ENCODE data around the gene CRLF1.

Gene CRLF1

GRCh38 chr19:18603958-18604819 lies 2.4 kb downstream of the CRLF1 start:
- CTCF ChIA-PET, result interaction anchor here (1.1 kb wide), 1 partner anchor 73 kb away, joined by 6 read pairs; no protein-coding TSS in a partner anchor
- no peaks in the 10 kb centered on the region; the same call in 1 of the 2 replicates for H3K4me1 ChIP-seq (ENCODE audit: control insufficient read depth, insufficient read depth, low read length)
- POLR2A ChIA-PET, result interaction anchor here (1.1 kb wide), 1 partner anchor 15 kb away, joined by 8 read pairs; no protein-coding TSS in a partner anchor
- no peaks in the 10 kb centered on the region for H3K36me3 ChIP-seq (ENCODE audit: control insufficient read depth in 2 of 2, insufficient read depth in 1 of 2, low read length in 2 of 2)
- no peak overlapping the region for H3K4me3 ChIP-seq (ENCODE audit: low read depth, low read length)
- no peak overlapping the region for H3K27ac ChIP-seq (ENCODE audit: extremely low read depth, low read depth, low read length)
- H3K9me3 ChIP-seq (ENCODE audit: control insufficient read depth, insufficient read depth, low read depth, low read length), result no peaks in the 10 kb centered on the region
- TF ChIP-seq ZNF133 (tag by site-specific recombination; IDR thresholded peaks at IDR 0.05), result no peak
- TF ChIP-seq ZNF692 (tag by site-specific recombination; IDR thresholded peaks at IDR 0.05), result no peak
- no peak for TF ChIP-seq ZNF549 (tag by site-specific recombination; IDR thresholded peaks at IDR 0.05)
- no peak for TF ChIP-seq ZSCAN16 (tag by site-specific recombination; IDR thresholded peaks at IDR 0.05)
- no peak for TF ChIP-seq ZNF202 (tag by site-specific recombination; IDR thresholded peaks at IDR 0.05; ENCODE audit: borderline replicate concordance)
- TF ChIP-seq RBAK (tag by site-specific recombination; IDR thresholded peaks at IDR 0.05), result no peak
- peak; percentile 63 for TF ChIP-seq ZNF341 (tag by site-specific recombination; IDR thresholded peaks at IDR 0.05; ENCODE audit: low read depth)
- TF ChIP-seq ZNF311 (tag by site-specific recombination; IDR thresholded peaks at IDR 0.05; ENCODE audit: borderline replicate concordance), result no peak
- 0 out of 2 replicates have a peak, but pooled peaks have one; percentile 12 for TF ChIP-seq PATZ1 (tag by site-specific recombination; IDR thresholded peaks at IDR 0.05)
- TF ChIP-seq OVOL3 (tag by site-specific recombination; IDR thresholded peaks at IDR 0.05), result no peak
- TF ChIP-seq ZNF138 (tag by site-specific recombination; IDR thresholded peaks at IDR 0.05; ENCODE audit: borderline replicate concordance), result no peak
- TF ChIP-seq ZNF121 (tag by site-specific recombination; IDR thresholded peaks at IDR 0.05), result no peak
- no peak for TF ChIP-seq ZFP41 (tag by site-specific recombination; IDR thresholded peaks at IDR 0.05; ENCODE audit: borderline replicate concordance)
- no peak for TF ChIP-seq ZNF140 (tag by site-specific recombination; IDR thresholded peaks at IDR 0.05)
- no peak for TF ChIP-seq ELK4 (IDR thresholded peaks at IDR 0.05; ENCODE audit: borderline replicate concordance, low read depth, low read length)
- TF ChIP-seq ZBTB48 (tag by site-specific recombination; IDR thresholded peaks at IDR 0.05), result no peak
- TF ChIP-seq ZEB2 (tag by site-specific recombination; IDR thresholded peaks at IDR 0.05), result no peak
- TF ChIP-seq BCL11B (tag by site-specific recombination; IDR thresholded peaks at IDR 0.05; ENCODE audit: low read depth), result no peak
- no peak for TF ChIP-seq SP2 (tag by site-specific recombination; IDR thresholded peaks at IDR 0.05)
- TF ChIP-seq MZF1 (tag by site-specific recombination; IDR thresholded peaks at IDR 0.05; ENCODE audit: borderline replicate concordance), result no peak
- no peak for TF ChIP-seq AEBP2 (tag by site-specific recombination; IDR thresholded peaks at IDR 0.05; ENCODE audit: borderline replicate concordance)
- TF ChIP-seq ZNF223 (tag by site-specific recombination; IDR thresholded peaks at IDR 0.05), result no peak
- TF ChIP-seq ZNF239 (tag by site-specific recombination; IDR thresholded peaks at IDR 0.05), result no peak
- TF ChIP-seq KLF1 (tag by site-specific recombination; IDR thresholded peaks at IDR 0.05), result peak; percentile 98
- no peak for TF ChIP-seq ZNF544 (tag by site-specific recombination; IDR thresholded peaks at IDR 0.05)
- TF ChIP-seq ZFP37 (tag by site-specific recombination; IDR thresholded peaks at IDR 0.05), result no peak
- TF ChIP-seq HIC1 (tag by site-specific recombination; IDR thresholded peaks at IDR 0.05), result peak; percentile 24; the same call in 1 of the 2 replicates
- no peak for TF ChIP-seq ZNF416 (tag by site-specific recombination; IDR thresholded peaks at IDR 0.05)
- peak; percentile 28; the same call in 1 of the 2 replicates for TF ChIP-seq KLF8 (tag by site-specific recombination; IDR thresholded peaks at IDR 0.05)
- TF ChIP-seq ZNF2 (tag by site-specific recombination; IDR thresholded peaks at IDR 0.05), result no peak
- no peak for TF ChIP-seq ZNF155 (tag by site-specific recombination; IDR thresholded peaks at IDR 0.05)
